IMR-90 (cell line): ENCODE measurements around the gene DBNDD2. TPM values are rescaled to one million over a fixed set of nuclear protein-coding genes. Genes with fewer than 3 reads are reported as not detected.

Experiments used
- ATAC-seq: fragments of 200-7000 bp; cut with Tn5 transposase; 2 replicates; pipeline ENCODE4 v1.9.1; 2020; ENCODE audit warnings: low read depth, mild to moderate bottlenecking, moderate library complexity
- BruUV-seq: library from RNA; stranded (reverse); fragments of 400-500 nt; replicated peaks from 2 replicates; lab custom pipeline; 2021; lab: Mats Ljungman, UMichigan
- CTCF ChIA-PET: fragments of 300-600 bp; formaldehyde crosslinking; extraction: SDS; loops from one replicate; lab custom pipeline; 2021; ENCODE audit warnings: antibody characterized with exemption; lab: Yijun Ruan, JAX
- POLR2A ChIA-PET: fragments of 300-600 bp; sonication (Branson Sonifier 250); formaldehyde crosslinking; loops from one replicate; lab custom pipeline; 2022; ENCODE audit warnings: antibody characterized with exemption; ENCODE audit not compliant: unreplicated experiment; lab: Charles Lee
- DNase-seq: peaks from one replicate; pipeline ENCODE4 v3.0.0; 2013
- H2AFZ ChIP-seq: replicated peaks from 2 replicates; pipeline ENCODE3; 2013; ENCODE audit warnings: low read length, mild to moderate bottlenecking; ENCODE audit not compliant: poor library complexity
- H2AK5ac ChIP-seq: 2 replicates; pipeline ENCODE4 v1.6.1; 2013; ENCODE audit warnings: low read depth, low read length, inconsistent platforms
- H2AK9ac ChIP-seq: replicated peaks from 2 replicates; pipeline ENCODE3; 2013; ENCODE audit warnings: mild to moderate bottlenecking, low read depth, low read length, moderate library complexity; ENCODE audit not compliant: poor library complexity
- H2BK120ac ChIP-seq: 2 replicates; pipeline ENCODE4 v1.6.1; 2013; ENCODE audit warnings: low read depth, low read length, inconsistent platforms
- H2BK15ac ChIP-seq: 3 replicates; pipeline ENCODE4 v1.6.1; 2013; ENCODE audit warnings: low read depth, low read length, inconsistent platforms
- H2BK20ac ChIP-seq: 2 replicates; pipeline ENCODE4 v1.6.1; 2013; ENCODE audit warnings: low read depth, mild to moderate bottlenecking, inconsistent platforms, low read length, moderate library complexity
- H2BK5ac ChIP-seq: 2 replicates; pipeline ENCODE4 v1.6.1; 2013; ENCODE audit warnings: mild to moderate bottlenecking, low read depth, low read length, inconsistent platforms; ENCODE audit not compliant: poor library complexity, severe bottlenecking
- H3K14ac ChIP-seq: replicated peaks from 2 replicates; pipeline ENCODE4 v1.6.1; 2013; ENCODE audit warnings: low read depth, low read length, inconsistent platforms
- H3K18ac ChIP-seq: 2 replicates; pipeline ENCODE4 v1.6.1; 2013; ENCODE audit warnings: low read depth, low read length, control low read depth
- H3K23ac ChIP-seq: 2 replicates; pipeline ENCODE4 v1.6.1; 2013; ENCODE audit warnings: low read depth, low read length, inconsistent platforms
- H3K27ac ChIP-seq: 2 replicates; pipeline ENCODE4 v1.5.1; 2013; ENCODE audit warnings: mild to moderate bottlenecking, control low read depth, low read length; ENCODE audit not compliant: insufficient read depth
- H3K27me3 ChIP-seq: 2 replicates; pipeline ENCODE4 v1.6.1; 2013; ENCODE audit warnings: low read length; ENCODE audit not compliant: control insufficient read depth, insufficient read depth
- H3K36me3 ChIP-seq: 2 replicates; pipeline ENCODE4 v1.6.1; 2013; ENCODE audit warnings: low read length, mixed read lengths; ENCODE audit not compliant: control insufficient read depth, insufficient read depth
- H3K4ac ChIP-seq: 2 replicates; pipeline ENCODE4 v1.6.1; 2013; ENCODE audit warnings: low read depth, low read length, inconsistent platforms
- H3K4me1 ChIP-seq: 2 replicates; pipeline ENCODE4 v1.6.1; 2013; ENCODE audit warnings: low read length, mixed read lengths; ENCODE audit not compliant: control insufficient read depth, insufficient read depth
- H3K4me2 ChIP-seq: 2 replicates; pipeline ENCODE4 v1.6.1; 2013; ENCODE audit warnings: low read depth, mild to moderate bottlenecking, control low read depth, low read length, moderate library complexity
- H3K4me3 ChIP-seq: 2 replicates; pipeline ENCODE4 v1.5.1; 2013; ENCODE audit warnings: low read depth, mild to moderate bottlenecking, control low read depth, low read length, moderate library complexity; ENCODE audit not compliant: insufficient read depth
- H3K56ac ChIP-seq: 2 replicates; pipeline ENCODE4 v1.6.1; 2013; ENCODE audit warnings: low read length, inconsistent platforms; ENCODE audit not compliant: insufficient read depth; ENCODE audit errors: extremely low read depth
- H3K79me1 ChIP-seq, 2 experiments: 2 replicates each; pipeline ENCODE4 v1.6.1; 2013; ENCODE audit warnings: low read length in 2 of 2, inconsistent platforms in 1 of 2, low read depth in 1 of 2
- H3K9ac ChIP-seq: 2 replicates; pipeline ENCODE4 v1.6.1; 2013; ENCODE audit warnings: low read depth, low read length, control low read depth
- H3K9me1 ChIP-seq: 2 replicates; pipeline ENCODE4 v1.6.1; 2013; ENCODE audit warnings: low read length, inconsistent platforms; ENCODE audit not compliant: insufficient read depth
- H3K9me3 ChIP-seq: 2 replicates; pipeline ENCODE4 v1.6.1; 2013; ENCODE audit warnings: low read length; ENCODE audit not compliant: control insufficient read depth, insufficient read depth
- H4K20me1 ChIP-seq: 2 replicates; pipeline ENCODE4 v1.6.1; 2013; ENCODE audit warnings: low read length, inconsistent platforms; ENCODE audit not compliant: insufficient read depth
- H4K5ac ChIP-seq: 2 replicates; pipeline ENCODE4 v1.6.1; 2013; ENCODE audit warnings: mild to moderate bottlenecking, low read depth, low read length, control low read depth
- H4K8ac ChIP-seq, 2 experiments: 2 replicates each; pipeline ENCODE4 v1.6.1; 2013; ENCODE audit warnings: low read depth in 2 of 2, low read length in 2 of 2, control low read depth in 1 of 2, inconsistent platforms in 1 of 2
- H4K91ac ChIP-seq: 2 replicates; pipeline ENCODE4 v1.6.1; 2013; ENCODE audit warnings: low read depth, low read length, inconsistent platforms; ENCODE audit not compliant: insufficient read depth
- BHLHE40 ChIP-seq: fragments of 150-350 bp; IDR thresholded peaks from 2 replicates; pipeline ENCODE4 v1.6.1; 2016; ENCODE audit warnings: mild to moderate bottlenecking, low read depth, low read length
- CEBPB ChIP-seq: IDR thresholded peaks from 2 replicates; pipeline ENCODE4 v1.6.1; 2012; ENCODE audit warnings: low read depth, low read length, improper control_type of control experiment
- CHD1 ChIP-seq: IDR thresholded peaks from 2 replicates; pipeline ENCODE4 v1.6.1; 2012; ENCODE audit warnings: low read depth, low read length, improper control_type of control experiment
- CTCF ChIP-seq: conservative IDR thresholded peaks from 2 replicates; pipeline ENCODE4 v1.5.1; 2012; ENCODE audit warnings: mild to moderate bottlenecking, low read depth, low read length, improper control_type of control experiment
- ELK1 ChIP-seq: fragments of 150-350 bp; IDR thresholded peaks from 2 replicates; pipeline ENCODE4 v1.6.1; 2016; ENCODE audit warnings: low read depth, mild to moderate bottlenecking, low read length, moderate library complexity, borderline replicate concordance
- FOS ChIP-seq: fragments of 150-350 bp; IDR thresholded peaks from 2 replicates; pipeline ENCODE4 v1.6.1; 2016; ENCODE audit warnings: low read depth, low read length
- MAFK ChIP-seq: IDR thresholded peaks from 2 replicates; pipeline ENCODE4 v1.6.1; 2012; ENCODE audit warnings: low read depth, low read length, improper control_type of control experiment
- MAZ ChIP-seq: IDR thresholded peaks from 2 replicates; pipeline ENCODE4 v1.6.1; 2012; ENCODE audit warnings: low read depth, mild to moderate bottlenecking, low read length, improper control_type of control experiment, moderate library complexity, borderline replicate concordance
- MXI1 ChIP-seq: IDR thresholded peaks from 2 replicates; pipeline ENCODE4 v1.6.1; 2012; ENCODE audit warnings: low read depth, mild to moderate bottlenecking, low read length, moderate library complexity, borderline replicate concordance
- NFE2L2 ChIP-seq: fragments of 150-350 bp; IDR thresholded peaks from 2 replicates; pipeline ENCODE4 v1.6.1; 2016; ENCODE audit warnings: low read depth, mild to moderate bottlenecking, low read length
- RAD21 ChIP-seq: IDR thresholded peaks from 2 replicates; pipeline ENCODE4 v1.6.1; 2012; ENCODE audit warnings: low read length, improper control_type of control experiment
- RCOR1 ChIP-seq: IDR thresholded peaks from 2 replicates; pipeline ENCODE4 v1.6.1; 2012; ENCODE audit warnings: mild to moderate bottlenecking, low read length, improper control_type of control experiment; ENCODE audit not compliant: insufficient replicate concordance
- RFX5 ChIP-seq: IDR thresholded peaks from 2 replicates; pipeline ENCODE4 v1.8.0; 2012; ENCODE audit warnings: low read depth, mild to moderate bottlenecking, low read length, moderate library complexity
- SMC3 ChIP-seq: fragments of 150-350 bp; IDR thresholded peaks from 2 replicates; pipeline ENCODE4 v1.6.1; 2016; ENCODE audit warnings: low read depth, mild to moderate bottlenecking, antibody characterized with exemption, low read length, moderate library complexity
- USF2 ChIP-seq: fragments of 150-350 bp; IDR thresholded peaks from 2 replicates; pipeline ENCODE4 v1.6.1; 2017; ENCODE audit warnings: mild to moderate bottlenecking, antibody characterized with exemption, low read length, low read depth
- WGBS, 2 experiments: methylation state at CpG; one replicate each; pipeline versions ENCODE4 v1.1.5 to v1.1.7; 2013; ENCODE audit warnings: missing lambda C conversion rate in 2 of 2; ENCODE audit not compliant: insufficient read length in 1 of 2; ENCODE audit errors: extremely low coverage in 2 of 2; 5-methylcytosine and 5-hydroxymethylcytosine counted together
- dilution Hi-C: fragments of 300-500 bp; cut with HindIII; formaldehyde crosslinking; loops from one replicate; pipeline ENCODE4 v1.14.3; 2018; ENCODE audit warnings: low sequenced_read_pairs; ENCODE audit not compliant: unreplicated experiment
- in situ Hi-C: fragments of 300-500 bp; cut with MboI; formaldehyde crosslinking; loops from 3 replicates; pipeline ENCODE4 v1.14.3; 2019; ENCODE audit warnings: low sequenced_read_pairs, inconsistent platforms, mixed read lengths
- intact Hi-C: fragments of 100-400 bp; cut with micrococcal nuclease; formaldehyde crosslinking; loops from 2 replicates; pipeline ENCODE4 v1.10.0; 2022
- polyA plus RNA-seq, 3 experiments: library from polyadenylated mRNA; depleted of rRNA; stranded (reverse); fragments of >200 nt; gene quantifications; 2 replicates each; pipeline ENCODE4 v1.2.3, GENCODE V29; 2012; ENCODE audit warnings: low replicate concordance in 1 of 3
- total RNA-seq: library from RNA; depleted of rRNA; stranded (reverse); fragments of >200 nt; gene quantifications from 2 replicates; pipeline ENCODE4 v1.2.3, GENCODE V29; 2012

Gene DBNDD2
- total and polyA plus RNA-seq, 2 of the 4 experiments (the other 2 are of a cell fraction) = 1.3 to 9.3 TPM

GRCh38 chr20:45449528-45449927 lies 41.4 kb downstream of the DBNDD2 start:
- dilution Hi-C loops = no loop called here
- H2AK5ac ChIP-seq = no peak overlapping the region
- no peaks in the 10 kb centered on the region for H4K20me1 ChIP-seq
- no TSS peak for BruUV-seq
- no peaks in the 10 kb centered on the region for H3K79me1 ChIP-seq
- H2BK15ac ChIP-seq = no peak overlapping the region
- H4K8ac ChIP-seq = no peak overlapping the region
- no peak overlapping the region for H3K14ac ChIP-seq
- intact Hi-C loops = no loop called here
- H3K4me3 ChIP-seq = no peak overlapping the region
- H2BK120ac ChIP-seq = no peak overlapping the region
- no peaks in the 10 kb centered on the region for H3K9me1 ChIP-seq
- TF ChIP-seq RFX5 = no peak
- no peak for TF ChIP-seq RAD21
- no peak for TF ChIP-seq CHD1
- no peak for TF ChIP-seq MAFK
- TF ChIP-seq BHLHE40 = no peak
- no peak for TF ChIP-seq CTCF
- no peak for TF ChIP-seq FOS
- no peak for TF ChIP-seq CEBPB
- no peak for TF ChIP-seq ELK1
- TF ChIP-seq USF2 = no peak
- TF ChIP-seq RCOR1 = no peak
- TF ChIP-seq NFE2L2 = no peak
- TF ChIP-seq MAZ = no peak
- no peak for TF ChIP-seq SMC3
- no peak for TF ChIP-seq MXI1
- no peak overlapping the region for H3K4ac ChIP-seq
- H2AFZ ChIP-seq = no peak overlapping the region
- no peak overlapping the region for H3K56ac ChIP-seq
- POLR2A ChIA-PET = no interaction called here
- no peaks in the 10 kb centered on the region for H3K4me1 ChIP-seq
- H3K18ac ChIP-seq = no peak overlapping the region
- DNase-seq (no peak), ATAC-seq (no peak)
- H3K9me3 ChIP-seq = no peaks in the 10 kb centered on the region
- H2BK20ac ChIP-seq = no peak overlapping the region
- H4K5ac ChIP-seq = no peak overlapping the region
- no peak overlapping the region for H3K9ac ChIP-seq
- H2BK5ac ChIP-seq = no peak overlapping the region
- H3K23ac ChIP-seq = no peak overlapping the region
- in situ Hi-C loops = no loop called here
- H3K36me3 ChIP-seq = no peaks in the 10 kb centered on the region
- H3K4me2 ChIP-seq = no peak overlapping the region
- CTCF ChIA-PET = interaction anchor here (0.7 to 2.2 kb wide), 6 partner anchors 10 to 129 kb away, joined by 3 to 10 read pairs (median 5); partner anchors contain the start of gene SYS1
- 40% methylated on average over 1 of the region's 3 CpGs; no CpG with 5 or more reads in 1 of the 2 experiments for WGBS, 2 experiments
- H3K27ac ChIP-seq = no peak overlapping the region
- no peak overlapping the region for H4K91ac ChIP-seq
- H2AK9ac ChIP-seq = no peak overlapping the region
- H3K27me3 ChIP-seq = peaks cover 12% of the 10 kb centered on the region
